CD4-positive, alpha-beta memory T cell (primary cell): Measurements from ENCODE around the gene NUAK2. TPM values are rescaled to one million over a fixed set of nuclear protein-coding genes. Genes with fewer than 3 reads are reported as not detected.

Source experiments
- CTCF ChIA-PET: fragments of 350-600 bp; sonication (Branson Sonifier 250); formaldehyde crosslinking; loops from one replicate; lab custom pipeline; 2021; ENCODE audit warnings: inconsistent platforms; ENCODE audit not compliant: partially characterized antibody; lab: Charles Lee
- POLR2A ChIA-PET: fragments of 350-600 bp; sonication (Branson Sonifier 250); formaldehyde crosslinking; loops from one replicate; lab custom pipeline; 2021; ENCODE audit not compliant: partially characterized antibody; lab: Charles Lee
- DNase-seq, 5 donors: peaks; one replicate each; pipeline versions ENCODE4 v3.0.0 to v3.0.0-alpha.2; 2020 to 2022; ENCODE audit warnings: mixed read lengths in 1 of 5
- H3K27ac ChIP-seq: one replicate; pipeline ENCODE4 v1.7.0; 2013; ENCODE audit warnings: low read depth, low read length
- H3K27me3 ChIP-seq: 2 replicates; pipeline ENCODE4 v1.7.0; 2013; ENCODE audit warnings: mild to moderate bottlenecking, low read length, moderate library complexity; ENCODE audit not compliant: insufficient read depth
- H3K36me3 ChIP-seq: 2 replicates; pipeline ENCODE4 v1.7.0; 2013; ENCODE audit warnings: mild to moderate bottlenecking, low read length, moderate library complexity; ENCODE audit not compliant: insufficient read depth
- H3K4me1 ChIP-seq: 2 replicates; pipeline ENCODE4 v1.7.0; 2013; ENCODE audit warnings: mild to moderate bottlenecking, low read length, moderate library complexity; ENCODE audit not compliant: insufficient read depth
- H3K4me3 ChIP-seq, 2 donors: one replicate each; pipeline ENCODE4 v1.7.0; 2013; ENCODE audit warnings: low read length in 2 of 2, mild to moderate bottlenecking in 1 of 2
- H3K9me3 ChIP-seq, 2 donors: one replicate each; pipeline ENCODE4 v1.7.0; 2013; ENCODE audit warnings: low read length in 2 of 2, control low read depth in 1 of 2; ENCODE audit not compliant: control insufficient read depth in 1 of 2
- H3K27ac Mint-ChIP-seq, 7 donors: one replicate each; pipeline ENCODE4 v1.8.0; 2020 to 2021; ENCODE audit warnings: mixed read lengths in 7 of 7, mild to moderate bottlenecking in 6 of 7, inconsistent platforms in 3 of 7, moderate library complexity in 3 of 7
- H3K27me3 Mint-ChIP-seq, 2 donors: one replicate each; pipeline ENCODE4 v1.8.0; 2020 to 2021; ENCODE audit warnings: mixed read lengths in 2 of 2
- H3K36me3 Mint-ChIP-seq, 2 donors: one replicate each; pipeline ENCODE4 v1.8.0; 2020 to 2021; ENCODE audit warnings: mixed read lengths in 2 of 2, inconsistent platforms in 1 of 2, mild to moderate bottlenecking in 1 of 2
- H3K4me1 Mint-ChIP-seq, 4 donors: one replicate each; pipeline ENCODE4 v1.8.0; 2020 to 2021; ENCODE audit warnings: mixed read lengths in 4 of 4, mild to moderate bottlenecking in 1 of 4
- H3K4me3 Mint-ChIP-seq, 8 donors: one replicate each; pipeline ENCODE4 v1.8.0; 2020 to 2021; ENCODE audit warnings: mixed read lengths in 8 of 8, mild to moderate bottlenecking in 7 of 8, moderate library complexity in 6 of 8, inconsistent platforms in 3 of 8
- H3K9me3 Mint-ChIP-seq, 8 donors: one replicate each; pipeline ENCODE4 v1.8.0; 2020 to 2021; ENCODE audit warnings: mixed read lengths in 8 of 8, mild to moderate bottlenecking in 5 of 8, inconsistent platforms in 3 of 8, moderate library complexity in 1 of 8
- intact Hi-C: fragments of 100-400 bp; cut with micrococcal nuclease; formaldehyde crosslinking; loops from one replicate; pipeline ENCODE4 v1.15.1; 2023
- polyA plus RNA-seq, 2 donors: library from polyadenylated mRNA; unstranded; fragments of 300-500 nt; fragmentation: Illumina TruSeq; gene quantifications; one replicate each; pipeline ENCODE4 v1.2.3, GENCODE V29; 2021
- total RNA-seq, 2 experiments: library from RNA; stranded (reverse); gene quantifications; one replicate each; pipeline ENCODE4 v1.2.3, GENCODE V29; 2021

Gene NUAK2
- total and polyA plus RNA-seq, 4 experiments from 2014 or later = 8.5 to 35.7 (median 32.7) TPM

GRCh38 chr1:205255941-205256780 lies 65.4 kb downstream of the NUAK2 start:
- DNase-seq = peak; percentile 76 to 82 (median 80)
- ChIA-PET CTCF (interaction anchor here (0.8 to 15.1 kb wide), 30 partner anchors 8 to 314 kb away, joined by 3 to 191 read pairs (median 4); partner anchors contain the start of genes NUAK2, RBBP5 and TMCC2), POLR2A (interaction anchor here (1.3 to 4.1 kb wide), 3 partner anchors 27 to 135 kb away, joined by 5 to 33 read pairs (median 6); partner anchors contain the start of genes DSTYK, RBBP5 and TMCC2)
- Mint-ChIP-seq H3K36me3 (no peaks in the 10 kb centered on the region), H3K27me3 (peaks cover 0 to 5% of the 10 kb centered on the region in 2 donors), H3K27ac (peak overlapping the region in 1 of 7 donors; percentile 46), H3K9me3 (no peaks in the 10 kb centered on the region), H3K4me1 (peaks cover 0 to 2% (median 0%) of the 10 kb centered on the region in 4 donors), H3K4me3 (no peak overlapping the region)
- H3K27ac ChIP-seq = no peak overlapping the region
- H3K4me1 ChIP-seq = no peaks in the 10 kb centered on the region
- H3K27me3 ChIP-seq = no peaks in the 10 kb centered on the region
- no peaks in the 10 kb centered on the region for H3K9me3 ChIP-seq
- intact Hi-C loops = loop anchor here (1.0 to 10.0 kb wide), 5 partner anchors 27 to 461 kb away; no protein-coding TSS in a partner anchor
- no peak overlapping the region for H3K4me3 ChIP-seq
- no peaks in the 10 kb centered on the region for H3K36me3 ChIP-seq

Other genes with a start within 250 kb of the NUAK2 start
- 1 to 10 TPM; 8.8 to 8.9 TPM for gene TMEM81, start 237.3 kb downstream of the NUAK2 start, total RNA-seq
- gene TMEM81, start 237.3 kb downstream of the NUAK2 start, polyA plus RNA-seq = 1 to 10 TPM; 1.0 to 1.5 TPM
- gene RBBP5, start 199.8 kb downstream of the NUAK2 start, total RNA-seq = 10 to 100 TPM; 32.4 to 32.9 TPM
- 10 to 100 TPM; 16.8 to 21.3 TPM for gene RBBP5, start 199.8 kb downstream of the NUAK2 start, polyA plus RNA-seq
- 10 to 100 TPM; 16.4 to 16.6 TPM for gene DSTYK, start 110.0 kb downstream of the NUAK2 start, total RNA-seq
- gene DSTYK, start 110.0 kb downstream of the NUAK2 start, polyA plus RNA-seq = 1 to 10 TPM; 5.3 to 8.8 TPM
- 1 to 10 TPM in 1 of 2 experiments, under 1 TPM in 1; 0.90 to 1.2 TPM for gene TMCC2, start 93.8 kb downstream of the NUAK2 start, total RNA-seq
- under 1 TPM; 0.27 to 0.62 TPM for gene TMCC2, start 93.8 kb downstream of the NUAK2 start, polyA plus RNA-seq
- gene KLHDC8A, start 35.2 kb upstream of the NUAK2 start, total RNA-seq = not detected
- gene KLHDC8A, start 35.2 kb upstream of the NUAK2 start, polyA plus RNA-seq = not detected
- gene LEMD1, start 100.3 kb upstream of the NUAK2 start, total RNA-seq = 1 to 10 TPM in 1 of 2 experiments, not detected in 1; 1.3 TPM
- gene LEMD1, start 100.3 kb upstream of the NUAK2 start, polyA plus RNA-seq = not detected
- under 1 TPM; 0.42 to 0.44 TPM for gene BLACAT1, start 134.3 kb upstream of the NUAK2 start, total RNA-seq
- gene BLACAT1, start 134.3 kb upstream of the NUAK2 start, polyA plus RNA-seq = not detected
- gene CDK18, start 182.9 kb upstream of the NUAK2 start, total RNA-seq = 1 to 10 TPM in 1 of 2 experiments, under 1 TPM in 1; 0.78 to 1.3 TPM
- under 1 TPM; 0.25 to 0.76 TPM for gene CDK18, start 182.9 kb upstream of the NUAK2 start, polyA plus RNA-seq